Measurements from ENCODE around the gene CCDC85C.

DNA sequence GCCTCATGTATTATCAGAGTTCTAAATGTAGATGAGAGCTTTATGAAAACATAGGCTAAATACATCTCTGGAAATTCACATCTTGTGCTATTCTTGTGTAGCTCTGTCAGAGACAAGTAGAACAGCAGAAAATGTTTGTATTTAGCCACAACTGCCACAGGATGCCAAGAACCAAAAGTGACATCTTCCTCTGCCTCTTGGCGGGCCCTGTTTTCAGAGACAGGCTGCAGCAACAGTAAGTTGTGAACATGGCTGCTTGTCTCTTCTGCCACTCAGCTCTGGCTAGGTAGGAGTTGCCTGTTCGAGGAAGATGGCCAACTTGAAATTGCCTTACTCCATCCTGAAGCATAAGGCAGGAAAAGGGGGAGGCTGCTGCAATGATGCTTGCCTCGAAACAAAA is 153.7 kb downstream of the CCDC85C start:
- TF ChIP-seq ELF4 (IDR thresholded peaks at IDR 0.05) (no peak), FOXA1 (IDR thresholded peaks at IDR 0.05) (no peak), BHLHE40 (IDR thresholded peaks at IDR 0.05; ENCODE audit: borderline replicate concordance) (no peak)

Data from HEK293T (cell line).